Glutamatergic neuron (in vitro differentiated cells): ENCODE results near the gene OR52J3. TPM values are rescaled to one million over a fixed set of nuclear protein-coding genes. Genes with fewer than 3 reads are reported as not detected.

ENCODE experiments used
- DNase-seq: peaks from one replicate; pipeline ENCODE4 v3.0.0; 2022
- H3K27ac Mint-ChIP-seq: one replicate; pipeline ENCODE4 v1.8.0; 2020; ENCODE audit warnings: mild to moderate bottlenecking, mixed read lengths, inconsistent platforms; ENCODE audit not compliant: unreplicated experiment
- H3K27me3 Mint-ChIP-seq: one replicate; pipeline ENCODE4 v1.8.0; 2020; ENCODE audit warnings: mild to moderate bottlenecking, moderate library complexity, mixed read lengths, inconsistent platforms; ENCODE audit not compliant: unreplicated experiment
- H3K36me3 Mint-ChIP-seq: one replicate; pipeline ENCODE4 v1.8.0; 2020; ENCODE audit warnings: mild to moderate bottlenecking, mixed read lengths, inconsistent platforms; ENCODE audit not compliant: unreplicated experiment
- H3K4me1 Mint-ChIP-seq: one replicate; pipeline ENCODE4 v1.8.0; 2020; ENCODE audit warnings: mild to moderate bottlenecking, low read depth, mixed read lengths, inconsistent platforms; ENCODE audit not compliant: unreplicated experiment
- H3K4me3 Mint-ChIP-seq: one replicate; pipeline ENCODE4 v1.8.0; 2020; ENCODE audit warnings: mild to moderate bottlenecking, mixed read lengths, inconsistent platforms; ENCODE audit not compliant: unreplicated experiment
- H3K9me3 Mint-ChIP-seq: one replicate; pipeline ENCODE4 v1.8.0; 2020; ENCODE audit warnings: mild to moderate bottlenecking, moderate library complexity, mixed read lengths, inconsistent platforms; ENCODE audit not compliant: unreplicated experiment
- CTCF ChIP-seq: fragments of 200-600 bp; sonication (generic); IDR thresholded peaks from one replicate; pipeline ENCODE4 v1.5.0; 2021; ENCODE audit not compliant: partially characterized antibody, unreplicated experiment
- long read RNA-seq: library from polyadenylated mRNA; unstranded; transcript quantifications from one replicate; pipeline ENCODE4 v2.0.0, GENCODE V29; 2020; ENCODE audit not compliant: unreplicated experiment
- total RNA-seq: library from RNA; stranded (reverse); fragmentation: NEBNext Ultra II Directional; extraction: Animal tissue kit (Norgen Biotek cat#: 25700); gene quantifications from one replicate; pipeline ENCODE4 v1.2.1, GENCODE V29; 2021; ENCODE audit not compliant: unreplicated experiment

OR52J3 gene
- total RNA-seq, result not detected
- long read RNA-seq, result 0 reads

- Mint-ChIP-seq H3K27ac (no peak within 1 kb of the TSS), H3K27me3 (peaks cover under 1% of the 10 kb centered on the region), H3K4me1 (peaks cover 2% of the 10 kb centered on the region), H3K4me3 (no peak within 1 kb of the TSS), H3K9me3 (no peaks in the 10 kb centered on the region), H3K36me3 (no peaks in the 10 kb centered on the region)
- no peak for DNase-seq
- TF ChIP-seq CTCF, result no peak
Measured at GRCh38 chr11:5046226-5046625, at the start of gene OR52J3. OR52J3 (plus strand) TSS chr11:5046526; CDS start chr11:5046526, 0 bp downstream.

DNA sequence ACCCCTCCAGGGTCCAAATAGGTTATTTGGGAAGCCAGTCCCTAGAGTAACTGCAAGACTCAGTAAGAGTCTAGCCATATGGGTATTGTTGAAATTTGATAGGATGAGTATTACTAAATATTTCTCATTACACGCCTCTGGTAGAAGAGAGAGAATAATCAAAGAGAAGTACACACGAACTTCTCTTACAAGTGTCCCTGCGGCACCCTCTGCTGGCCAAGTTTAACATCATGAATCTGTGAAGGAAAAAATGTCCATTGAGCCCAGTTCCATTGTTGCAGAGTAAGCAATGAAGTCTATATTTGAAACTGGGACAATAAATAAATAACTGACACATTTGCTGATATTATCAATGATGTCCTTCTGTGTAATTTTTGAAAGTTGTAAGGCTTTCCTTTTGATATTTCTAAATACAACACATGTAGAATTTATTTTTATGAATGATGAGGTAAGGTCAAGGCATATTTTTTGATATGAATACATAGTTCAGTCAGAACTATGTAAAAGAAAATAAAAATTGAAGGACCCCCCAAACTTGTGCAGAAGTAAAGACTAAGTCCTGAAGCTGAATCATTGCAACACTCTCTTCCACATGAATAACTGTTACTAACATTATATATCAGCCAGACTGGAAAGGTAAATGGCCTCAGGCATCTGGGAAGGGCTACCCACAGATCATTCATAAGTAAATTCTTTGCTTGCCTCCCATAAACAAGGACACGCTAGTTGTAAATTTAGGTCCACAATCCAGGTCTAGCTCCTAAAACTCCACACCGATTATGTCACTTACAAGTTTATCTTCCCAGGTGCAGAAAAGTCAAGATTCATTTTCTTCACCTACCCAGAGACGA, 41.7 kb upstream of the OR52J3 start:
- Mint-ChIP-seq H3K9me3 (no peaks in the 10 kb centered on the region), H3K27ac (no peak overlapping the region), H3K27me3 (no peaks in the 10 kb centered on the region), H3K4me1 (no peaks in the 10 kb centered on the region), H3K4me3 (no peak overlapping the region), H3K36me3 (no peaks in the 10 kb centered on the region)
- DNase-seq, result peak; percentile 74
- TF ChIP-seq CTCF, result peak; percentile 75

GRCh38 chr11:5007561-5007960, 38.8 kb upstream of the OR52J3 start:
- no peak overlapping the region for H3K4me3 Mint-ChIP-seq
- no peaks in the 10 kb centered on the region for H3K9me3 Mint-ChIP-seq
- H3K27me3 Mint-ChIP-seq, result no peaks in the 10 kb centered on the region
- H3K4me1 Mint-ChIP-seq, result no peaks in the 10 kb centered on the region
- H3K36me3 Mint-ChIP-seq, result no peaks in the 10 kb centered on the region
- TF ChIP-seq CTCF, result no peak
- no peak for DNase-seq
- H3K27ac Mint-ChIP-seq, result no peak overlapping the region

DNA sequence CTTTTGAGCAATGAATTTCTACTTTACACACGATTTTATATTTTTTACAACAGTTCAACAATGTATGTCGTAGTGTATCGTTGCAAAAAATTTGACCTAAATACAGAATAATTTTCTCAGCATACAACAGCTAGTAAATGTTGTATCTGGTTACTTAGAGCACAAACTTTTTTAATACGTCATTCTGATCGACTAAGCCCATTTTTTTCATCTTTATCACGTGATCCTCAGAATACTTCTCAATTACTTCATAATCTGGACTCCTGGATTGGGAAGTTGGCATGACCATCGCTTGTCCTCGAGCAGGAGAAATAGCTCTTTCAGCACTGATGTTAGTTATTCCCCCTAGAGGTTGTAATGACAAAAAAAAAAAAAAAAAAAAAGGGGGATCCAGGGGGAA, 35.1 kb upstream of the OR52J3 start:
- Mint-ChIP-seq H3K9me3 (no peaks in the 10 kb centered on the region), H3K27ac (no peak overlapping the region), H3K4me3 (no peak overlapping the region), H3K36me3 (no peaks in the 10 kb centered on the region), H3K4me1 (no peaks in the 10 kb centered on the region), H3K27me3 (no peaks in the 10 kb centered on the region)
- no peak for DNase-seq
- no peak for TF ChIP-seq CTCF

DNA sequence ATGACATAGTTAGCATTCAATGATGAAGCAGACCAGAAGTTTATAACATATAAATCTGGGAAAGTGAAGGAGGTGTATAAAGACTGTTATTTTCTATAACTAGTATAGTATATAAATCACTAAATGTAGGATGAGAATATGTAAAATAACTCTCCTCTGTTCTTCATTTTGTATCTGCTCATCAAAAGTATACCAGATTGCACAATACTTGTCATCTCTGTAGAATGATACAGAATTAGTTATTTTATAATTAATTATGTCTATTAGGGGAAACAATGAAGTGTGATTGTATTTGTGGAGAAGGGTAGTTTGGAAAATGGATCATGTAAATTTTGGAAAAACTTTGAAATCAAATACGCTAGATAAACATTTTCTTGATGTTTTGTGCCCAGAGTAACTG, 33.3 kb upstream of the OR52J3 start:
- no peak for DNase-seq
- no peaks in the 10 kb centered on the region for H3K9me3 Mint-ChIP-seq
- no peaks in the 10 kb centered on the region for H3K36me3 Mint-ChIP-seq
- H3K4me1 Mint-ChIP-seq, result no peaks in the 10 kb centered on the region
- H3K4me3 Mint-ChIP-seq, result no peak overlapping the region
- no peaks in the 10 kb centered on the region for H3K27me3 Mint-ChIP-seq
- no peak overlapping the region for H3K27ac Mint-ChIP-seq
- TF ChIP-seq CTCF, result no peak
